GM12892 (cell line): Measurements from ENCODE around the gene TGFBR2.
A peak's percentile ranks its signal among the peaks of the same experiment; 100 is the strongest.

Experiments used
- DNase-seq: peaks from one replicate; pipeline ENCODE4 v3.0.0; 2011; ENCODE audit not compliant: insufficient read length
- FAIRE-seq: peaks from 2 replicates; lab custom pipeline; 2011; peaks lifted over from hg19 to GRCh38; lab: Jason Lieb, UNC
- POLR2A ChIP-seq: IDR thresholded peaks from 2 replicates; pipeline ENCODE4 v1.6.1; 2011; ENCODE audit warnings: low read depth, low read length, control low read depth
- POLR2AphosphoS5 ChIP-seq: IDR thresholded peaks from 2 replicates; pipeline ENCODE4 v1.6.1; 2011; ENCODE audit warnings: low read depth, low read length, control low read depth
- TAF1 ChIP-seq: IDR thresholded peaks from 2 replicates; pipeline ENCODE4 v1.6.1; 2011; ENCODE audit warnings: low read depth, mild to moderate bottlenecking, control low read depth, low read length, borderline replicate concordance

The TGFBR2 gene

GRCh38 chr3:30632065-30632464 lies 25.7 kb downstream of the TGFBR2 start:
- no peak for FAIRE-seq
- TF ChIP-seq TAF1: no peak
- TF ChIP-seq POLR2A: no peak
- TF ChIP-seq POLR2AphosphoS5: no peak
- DNase-seq: no peak

GRCh38 chr3:30632521-30632920 lies 26.1 kb downstream of the TGFBR2 start:
- no peak for FAIRE-seq
- no peak for TF ChIP-seq POLR2AphosphoS5
- TF ChIP-seq POLR2A: no peak
- TF ChIP-seq TAF1: no peak
- no peak for DNase-seq

GRCh38 chr3:30633718-30634117 lies 27.3 kb downstream of the TGFBR2 start:
- DNase-seq (no peak), FAIRE-seq (no peak)
- no peak for TF ChIP-seq POLR2AphosphoS5
- TF ChIP-seq TAF1: no peak
- TF ChIP-seq POLR2A: no peak

- no peak for TF ChIP-seq TAF1
- TF ChIP-seq POLR2A: no peak
- no peak for TF ChIP-seq POLR2AphosphoS5
- FAIRE-seq (no peak), DNase-seq (no peak)
Measured at GRCh38 chr3:30634761-30635735, 28.6 kb downstream of the TGFBR2 start.

GRCh38 chr3:30637310-30638219 lies 31.2 kb downstream of the TGFBR2 start:
- DNase-seq (no peak), FAIRE-seq (no peak)
- TF ChIP-seq TAF1 (no peak), POLR2A (no peak), POLR2AphosphoS5 (no peak)

- DNase-seq (no peak), FAIRE-seq (peak; percentile 63)
- TF ChIP-seq POLR2A: no peak
- TF ChIP-seq POLR2AphosphoS5: no peak
- TF ChIP-seq TAF1: no peak
Measured at GRCh38 chr3:30638685-30639412, 32.4 kb downstream of the TGFBR2 start.

- TF ChIP-seq TAF1: no peak
- TF ChIP-seq POLR2AphosphoS5: no peak
- no peak for TF ChIP-seq POLR2A
- FAIRE-seq: peak; percentile 84
- no peak for DNase-seq
Measured at GRCh38 chr3:30639937-30640336, 33.5 kb downstream of the TGFBR2 start.

GRCh38 chr3:30640851-30641250 lies 34.5 kb downstream of the TGFBR2 start:
- TF ChIP-seq POLR2A (no peak), TAF1 (no peak), POLR2AphosphoS5 (no peak)
- no peak for DNase-seq
- no peak for FAIRE-seq

GRCh38 chr3:30641416-30642251 lies 35.2 kb downstream of the TGFBR2 start:
- TF ChIP-seq TAF1 (no peak), POLR2A (no peak)
- no peak for FAIRE-seq

GRCh38 chr3:30642849-30643361 lies 36.5 kb downstream of the TGFBR2 start:
- TF ChIP-seq POLR2A (no peak), POLR2AphosphoS5 (no peak), TAF1 (no peak)
- DNase-seq: no peak
- FAIRE-seq: no peak

More at GRCh38 chr3:30641416-30642251, 35.2 kb downstream of the TGFBR2 start:
- no peak for DNase-seq
